GM23338 (cell line): ENCODE results near the gene CHST12.

Experiments
- POLR2AphosphoS5 ChIP-seq: IDR thresholded peaks from 2 replicates; pipeline ENCODE4 v1.6.1; 2016; ENCODE audit warnings: antibody characterized with exemption, low read depth
- TF ChIP-seq, protein P1 (sequence below), 2 experiments: fragments of 200-600 bp in 1 of 2; sonication (generic) in 1 of 2; conservative IDR thresholded peaks; 2 replicates each; pipeline versions ENCODE4 v1.5.1 to v1.6.1; 2016 to 2017; ENCODE audit warnings: antibody characterized with exemption in 2 of 2, low read depth in 2 of 2, mild to moderate bottlenecking in 2 of 2, moderate library complexity in 1 of 2
- TF ChIP-seq, protein P2 (sequence below): IDR thresholded peaks from one replicate; pipeline ENCODE4 v1.6.1; 2018; ENCODE audit warnings: antibody characterized with exemption; ENCODE audit not compliant: unreplicated experiment

DNA sequence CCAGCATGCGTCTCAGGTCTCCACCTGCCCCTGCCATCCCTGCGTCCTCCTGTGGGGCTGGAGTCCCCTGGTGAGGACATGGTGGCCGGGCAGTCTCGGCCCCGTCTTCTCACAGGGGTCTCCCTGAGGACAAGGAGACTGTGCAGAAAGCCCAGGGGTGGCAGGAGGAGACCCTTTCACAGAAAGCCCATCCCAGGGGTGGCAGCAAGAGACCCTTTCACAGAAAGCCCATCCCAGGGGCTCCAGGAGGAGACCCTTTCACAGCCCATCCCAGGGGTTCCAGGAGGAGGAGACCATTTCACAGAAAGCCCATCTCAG is 14.8 kb upstream of the CHST12 start:
- TF ChIP-seq, protein P1, sequence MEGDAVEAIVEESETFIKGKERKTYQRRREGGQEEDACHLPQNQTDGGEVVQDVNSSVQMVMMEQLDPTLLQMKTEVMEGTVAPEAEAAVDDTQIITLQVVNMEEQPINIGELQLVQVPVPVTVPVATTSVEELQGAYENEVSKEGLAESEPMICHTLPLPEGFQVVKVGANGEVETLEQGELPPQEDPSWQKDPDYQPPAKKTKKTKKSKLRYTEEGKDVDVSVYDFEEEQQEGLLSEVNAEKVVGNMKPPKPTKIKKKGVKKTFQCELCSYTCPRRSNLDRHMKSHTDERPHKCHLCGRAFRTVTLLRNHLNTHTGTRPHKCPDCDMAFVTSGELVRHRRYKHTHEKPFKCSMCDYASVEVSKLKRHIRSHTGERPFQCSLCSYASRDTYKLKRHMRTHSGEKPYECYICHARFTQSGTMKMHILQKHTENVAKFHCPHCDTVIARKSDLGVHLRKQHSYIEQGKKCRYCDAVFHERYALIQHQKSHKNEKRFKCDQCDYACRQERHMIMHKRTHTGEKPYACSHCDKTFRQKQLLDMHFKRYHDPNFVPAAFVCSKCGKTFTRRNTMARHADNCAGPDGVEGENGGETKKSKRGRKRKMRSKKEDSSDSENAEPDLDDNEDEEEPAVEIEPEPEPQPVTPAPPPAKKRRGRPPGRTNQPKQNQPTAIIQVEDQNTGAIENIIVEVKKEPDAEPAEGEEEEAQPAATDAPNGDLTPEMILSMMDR (conservative IDR thresholded peaks at IDR 0.05; ENCODE audit: low read depth in 2 of 2), result no peak
- TF ChIP-seq, protein P2, sequence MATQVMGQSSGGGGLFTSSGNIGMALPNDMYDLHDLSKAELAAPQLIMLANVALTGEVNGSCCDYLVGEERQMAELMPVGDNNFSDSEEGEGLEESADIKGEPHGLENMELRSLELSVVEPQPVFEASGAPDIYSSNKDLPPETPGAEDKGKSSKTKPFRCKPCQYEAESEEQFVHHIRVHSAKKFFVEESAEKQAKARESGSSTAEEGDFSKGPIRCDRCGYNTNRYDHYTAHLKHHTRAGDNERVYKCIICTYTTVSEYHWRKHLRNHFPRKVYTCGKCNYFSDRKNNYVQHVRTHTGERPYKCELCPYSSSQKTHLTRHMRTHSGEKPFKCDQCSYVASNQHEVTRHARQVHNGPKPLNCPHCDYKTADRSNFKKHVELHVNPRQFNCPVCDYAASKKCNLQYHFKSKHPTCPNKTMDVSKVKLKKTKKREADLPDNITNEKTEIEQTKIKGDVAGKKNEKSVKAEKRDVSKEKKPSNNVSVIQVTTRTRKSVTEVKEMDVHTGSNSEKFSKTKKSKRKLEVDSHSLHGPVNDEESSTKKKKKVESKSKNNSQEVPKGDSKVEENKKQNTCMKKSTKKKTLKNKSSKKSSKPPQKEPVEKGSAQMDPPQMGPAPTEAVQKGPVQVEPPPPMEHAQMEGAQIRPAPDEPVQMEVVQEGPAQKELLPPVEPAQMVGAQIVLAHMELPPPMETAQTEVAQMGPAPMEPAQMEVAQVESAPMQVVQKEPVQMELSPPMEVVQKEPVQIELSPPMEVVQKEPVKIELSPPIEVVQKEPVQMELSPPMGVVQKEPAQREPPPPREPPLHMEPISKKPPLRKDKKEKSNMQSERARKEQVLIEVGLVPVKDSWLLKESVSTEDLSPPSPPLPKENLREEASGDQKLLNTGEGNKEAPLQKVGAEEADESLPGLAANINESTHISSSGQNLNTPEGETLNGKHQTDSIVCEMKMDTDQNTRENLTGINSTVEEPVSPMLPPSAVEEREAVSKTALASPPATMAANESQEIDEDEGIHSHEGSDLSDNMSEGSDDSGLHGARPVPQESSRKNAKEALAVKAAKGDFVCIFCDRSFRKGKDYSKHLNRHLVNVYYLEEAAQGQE, result no peak
- TF ChIP-seq POLR2AphosphoS5, result no peak
